ENCODE results near the gene HACD3. TPM values are rescaled to one million over a fixed set of nuclear protein-coding genes. Genes with fewer than 3 reads are reported as not detected.

HACD3 gene
- polyA plus RNA-seq, 2 of the 4 experiments (the other 2 are of a cell fraction), result 151 to 212 TPM

- ChIA-PET CTCF (interaction anchor here (0.6 to 2.3 kb wide), 5 partner anchors 10 to 204 kb away, joined by 3 to 10 read pairs (median 5); no protein-coding TSS in a partner anchor), POLR2A (interaction anchor here (1.2 to 1.3 kb wide), 2 partner anchors 13 to 344 kb away, joined by 3 read pairs; partner anchors contain the start of gene RAB11A)
- FAIRE-seq (no peak), ATAC-seq (no peak), DNase-seq (ENCODE audit: low read depth in 1 of 2, low spot score in 1 of 2) (no peak)
- 97% methylated on average over 1 of the region's 1 CpG for WGBS (ENCODE audit: missing lambda C conversion rate)
- Histone ChIP-seq H3K27ac (no peak overlapping the region), H3K4me2 (no peak overlapping the region), H3K4me3 (no peak overlapping the region), H3K9me3 (no peaks in the 10 kb centered on the region), H3K4me1 (peaks cover 4% of the 10 kb centered on the region; the same call in 1 of the 3 replicates)
- no peak for TF ChIP-seq ATOH8 (CRISPR knock-in tag; IDR thresholded peaks at IDR 0.05; ENCODE audit: low read depth)
- TF ChIP-seq, protein P1, sequence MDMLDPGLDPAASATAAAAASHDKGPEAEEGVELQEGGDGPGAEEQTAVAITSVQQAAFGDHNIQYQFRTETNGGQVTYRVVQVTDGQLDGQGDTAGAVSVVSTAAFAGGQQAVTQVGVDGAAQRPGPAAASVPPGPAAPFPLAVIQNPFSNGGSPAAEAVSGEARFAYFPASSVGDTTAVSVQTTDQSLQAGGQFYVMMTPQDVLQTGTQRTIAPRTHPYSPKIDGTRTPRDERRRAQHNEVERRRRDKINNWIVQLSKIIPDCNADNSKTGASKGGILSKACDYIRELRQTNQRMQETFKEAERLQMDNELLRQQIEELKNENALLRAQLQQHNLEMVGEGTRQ (IDR thresholded peaks at IDR 0.05), result no peak
- no peak for TF ChIP-seq PBX3 (IDR thresholded peaks at IDR 0.05)
- no peak for TF ChIP-seq JUN (IDR thresholded peaks at IDR 0.05)
- no peak for TF ChIP-seq SMC3 (IDR thresholded peaks at IDR 0.05)
- TF ChIP-seq CBX8 (IDR thresholded peaks at IDR 0.05), result no peak
- no peak for TF ChIP-seq TFCP2L1 (CRISPR knock-in tag; IDR thresholded peaks at IDR 0.05)
- no peak for TF ChIP-seq KDM5A (IDR thresholded peaks at IDR 0.05)
- TF ChIP-seq EHF (CRISPR knock-in tag; IDR thresholded peaks at IDR 0.05), result no peak
- TF ChIP-seq NPAS2 (CRISPR knock-in tag; IDR thresholded peaks at IDR 0.05; ENCODE audit: borderline replicate concordance), result no peak
- TF ChIP-seq TP53 (CRISPR knock-in tag; IDR thresholded peaks at IDR 0.05), result no peak
Observed at GRCh38 chr15:65525622-65526021, 4.6 kb upstream of the HACD3 start.

DNA sequence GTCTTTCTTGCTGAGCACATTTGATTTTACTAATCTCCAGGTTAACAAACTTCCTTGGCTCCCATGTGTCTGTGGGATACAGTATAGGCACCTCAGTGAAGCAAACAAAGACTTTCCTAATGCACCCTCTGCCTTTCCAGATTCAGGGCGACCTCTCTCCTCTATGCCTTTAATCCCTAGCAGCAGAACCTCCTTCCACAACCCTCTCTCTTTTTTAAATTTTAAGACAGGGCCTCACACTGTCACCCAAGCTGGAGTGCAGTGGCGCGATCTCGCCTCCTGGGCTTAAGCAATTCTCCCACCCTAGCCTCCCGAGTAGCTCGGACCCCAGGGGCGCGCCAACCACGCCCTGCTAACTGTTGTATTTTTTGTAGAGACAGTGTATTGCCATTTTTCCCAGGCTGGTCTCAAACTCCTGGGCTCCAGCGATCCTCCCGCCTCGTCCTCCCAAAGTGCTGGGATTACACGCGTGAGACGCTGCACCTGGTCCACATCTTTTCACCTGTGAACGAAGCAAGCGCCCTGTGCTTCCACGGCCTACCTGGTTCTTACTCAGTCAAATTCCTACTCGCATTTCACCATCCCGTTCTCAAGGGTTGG is 1.7 kb upstream of the HACD3 start:
- WGBS (ENCODE audit: missing lambda C conversion rate), result 89% methylated on average over 20 of the region's 20 CpGs
- no peak overlapping the region for H3K27ac ChIP-seq
- TF ChIP-seq ZNF302 (CRISPR knock-in tag; IDR thresholded peaks at IDR 0.05) (no peak), HOXA7 (CRISPR knock-in tag; IDR thresholded peaks at IDR 0.05) (no peak), RAD21 (conservative IDR thresholded peaks at IDR 0.05 in 1 of 2, IDR thresholded peaks at IDR 0.05 in 1 of 2) (no peak), GATA3 (IDR thresholded peaks at IDR 0.05; ENCODE audit: borderline replicate concordance) (no peak), ELK1 (IDR thresholded peaks at IDR 0.05; ENCODE audit: low read depth, low read length) (no peak), POLR2A (IDR thresholded peaks at IDR 0.05; ENCODE audit: low read length) (no peak), ESRRA (IDR thresholded peaks at IDR 0.05; ENCODE audit: borderline replicate concordance, low read length) (no peak), TFCP2L1 (CRISPR knock-in tag; IDR thresholded peaks at IDR 0.05) (no peak), BHLHE40 (IDR thresholded peaks at IDR 0.05; ENCODE audit: low read depth, low read length) (no peak), SREBF2 (IDR thresholded peaks at IDR 0.05) (no peak), HOXB5 (CRISPR knock-in tag; IDR thresholded peaks at IDR 0.05) (no peak), NPAS2 (CRISPR knock-in tag; IDR thresholded peaks at IDR 0.05; ENCODE audit: borderline replicate concordance) (no peak), JUNB (IDR thresholded peaks at IDR 0.05) (no peak), RCOR1 (IDR thresholded peaks at IDR 0.05; ENCODE audit: low read depth, low read length) (no peak), PHF8 (IDR thresholded peaks at IDR 0.05; ENCODE audit: borderline replicate concordance, low read depth) (no peak)
- no peak for ATAC-seq
- CTCF ChIA-PET, result interaction anchor here (0.6 to 1.4 kb wide), 4 partner anchors 11 to 178 kb away, joined by 3 to 4 read pairs (median 3); no protein-coding TSS in a partner anchor
- DNase-seq (ENCODE audit: low read depth in 1 of 2, low spot score in 1 of 2), result no peak
- no peak overlapping the region for H3K4me2 ChIP-seq
- POLR2A ChIA-PET, result interaction anchor here (2.1 kb wide), 1 partner anchor 12 kb away, joined by 23 read pairs; no protein-coding TSS in a partner anchor
- H3K4me1 ChIP-seq, result peaks cover 28% of the 10 kb centered on the region
- H3K9me3 ChIP-seq, result no peaks in the 10 kb centered on the region
- FAIRE-seq, result no peak
- no peak overlapping the region for H3K4me3 ChIP-seq
